MV-4-11 (cell line): ENCODE results near the gene NAA38.
A peak's percentile ranks its signal among the peaks of the same experiment; 100 is the strongest.

Experiments
- DNase-seq: peaks from one replicate; lab custom pipeline; 2025; lab: John Stamatoyannopoulos, UW

NAA38 gene

GRCh38 chr17:7852262-7852670 lies 5.1 kb downstream of the NAA38 start:
- DNase-seq = no peak

- peak; percentile 85 for DNase-seq
Observed at GRCh38 chr17:7851438-7852261, 5.7 kb downstream of the NAA38 start.

GRCh38 chr17:7850701-7851437 lies 6.5 kb downstream of the NAA38 start:
- no peak for DNase-seq

- DNase-seq = no peak
Observed at GRCh38 chr17:7849751-7850504, 7.4 kb downstream of the NAA38 start.

- DNase-seq = no peak
Observed at GRCh38 chr17:7849130-7849750, 8.1 kb downstream of the NAA38 start.

GRCh38 chr17:7848739-7849129 lies 8.6 kb downstream of the NAA38 start:
- no peak for DNase-seq

GRCh38 chr17:7848131-7848579 lies 9.2 kb downstream of the NAA38 start:
- no peak for DNase-seq

- DNase-seq = no peak
Observed at GRCh38 chr17:7846765-7847661, 10.3 kb downstream of the NAA38 start.

GRCh38 chr17:7846063-7846735 lies 11.2 kb downstream of the NAA38 start:
- no peak for DNase-seq

- DNase-seq = no peak
Observed at GRCh38 chr17:7845359-7846062, 11.8 kb downstream of the NAA38 start.

- DNase-seq = peak; percentile 92
Observed at GRCh38 chr17:7844292-7845154, 12.8 kb downstream of the NAA38 start.

- DNase-seq = peak; percentile 87
Observed at GRCh38 chr17:7843536-7844291, 13.6 kb downstream of the NAA38 start.

- DNase-seq = no peak
Observed at GRCh38 chr17:7843257-7843535, 14.2 kb downstream of the NAA38 start.

- peak; percentile 91 for DNase-seq
Observed at GRCh38 chr17:7842380-7843256, 14.7 kb downstream of the NAA38 start.

- DNase-seq = peak; percentile 72
Observed at GRCh38 chr17:7841915-7842379, 15.4 kb downstream of the NAA38 start.

- peak; percentile 72 for DNase-seq
Observed at GRCh38 chr17:7841396-7841914, 15.9 kb downstream of the NAA38 start.

- no peak for DNase-seq
Observed at GRCh38 chr17:7840875-7841274, 16.5 kb downstream of the NAA38 start.
